ENCODE measurements around the gene HIBADH.

The HIBADH gene

GRCh38 chr7:27546610-27547009 is 116.1 kb downstream of the HIBADH start:
- H3K36me3 Mint-ChIP-seq (ENCODE audit: low read depth), result peaks cover under 1% of the 10 kb centered on the region
- H3K9me3 Mint-ChIP-seq, result no peaks in the 10 kb centered on the region
- no peak overlapping the region for H3K27ac Mint-ChIP-seq
- H3K4me3 Mint-ChIP-seq, result no peak overlapping the region
- no peaks in the 10 kb centered on the region for H3K27me3 Mint-ChIP-seq (ENCODE audit: low read depth)
- no peaks in the 10 kb centered on the region for H3K4me1 Mint-ChIP-seq (ENCODE audit: low read depth)

GRCh38 chr7:27535795-27536194 is 126.9 kb downstream of the HIBADH start:
- Mint-ChIP-seq H3K9me3 (no peaks in the 10 kb centered on the region), H3K27ac (no peak overlapping the region), H3K27me3 (ENCODE audit: low read depth) (no peaks in the 10 kb centered on the region), H3K4me1 (ENCODE audit: low read depth) (no peaks in the 10 kb centered on the region), H3K4me3 (no peak overlapping the region), H3K36me3 (ENCODE audit: low read depth) (no peaks in the 10 kb centered on the region)

GRCh38 chr7:27533652-27534081 is 129.0 kb downstream of the HIBADH start:
- no peaks in the 10 kb centered on the region for H3K4me1 Mint-ChIP-seq (ENCODE audit: low read depth)
- no peaks in the 10 kb centered on the region for H3K9me3 Mint-ChIP-seq
- H3K27ac Mint-ChIP-seq, result no peak overlapping the region
- peaks cover 3% of the 10 kb centered on the region for H3K36me3 Mint-ChIP-seq (ENCODE audit: low read depth)
- no peak overlapping the region for H3K4me3 Mint-ChIP-seq
- H3K27me3 Mint-ChIP-seq (ENCODE audit: low read depth), result no peaks in the 10 kb centered on the region

- no peak overlapping the region for H3K4me3 Mint-ChIP-seq
- peaks cover 3% of the 10 kb centered on the region for H3K36me3 Mint-ChIP-seq (ENCODE audit: low read depth)
- no peaks in the 10 kb centered on the region for H3K4me1 Mint-ChIP-seq (ENCODE audit: low read depth)
- H3K27ac Mint-ChIP-seq, result no peak overlapping the region
- no peaks in the 10 kb centered on the region for H3K9me3 Mint-ChIP-seq
- no peaks in the 10 kb centered on the region for H3K27me3 Mint-ChIP-seq (ENCODE audit: low read depth)
Measured at GRCh38 chr7:27532314-27532713, 130.4 kb downstream of the HIBADH start.

GRCh38 chr7:27527348-27527714 is 135.4 kb downstream of the HIBADH start:
- Mint-ChIP-seq H3K9me3 (no peaks in the 10 kb centered on the region), H3K27me3 (ENCODE audit: low read depth) (no peaks in the 10 kb centered on the region), H3K27ac (no peak overlapping the region), H3K4me3 (no peak overlapping the region), H3K36me3 (ENCODE audit: low read depth) (peaks cover 3% of the 10 kb centered on the region), H3K4me1 (ENCODE audit: low read depth) (no peaks in the 10 kb centered on the region)

- Mint-ChIP-seq H3K27ac (no peak overlapping the region), H3K27me3 (ENCODE audit: low read depth) (no peaks in the 10 kb centered on the region), H3K4me1 (ENCODE audit: low read depth) (no peaks in the 10 kb centered on the region), H3K36me3 (ENCODE audit: low read depth) (peaks cover 3% of the 10 kb centered on the region), H3K9me3 (no peaks in the 10 kb centered on the region), H3K4me3 (no peak overlapping the region)
Measured at GRCh38 chr7:27526611-27527347, 135.9 kb downstream of the HIBADH start.

- no peaks in the 10 kb centered on the region for H3K27me3 Mint-ChIP-seq (ENCODE audit: low read depth)
- no peaks in the 10 kb centered on the region for H3K9me3 Mint-ChIP-seq
- peaks cover 3% of the 10 kb centered on the region for H3K36me3 Mint-ChIP-seq (ENCODE audit: low read depth)
- no peaks in the 10 kb centered on the region for H3K4me1 Mint-ChIP-seq (ENCODE audit: low read depth)
- H3K27ac Mint-ChIP-seq, result no peak overlapping the region
- H3K4me3 Mint-ChIP-seq, result no peak overlapping the region
Measured at GRCh38 chr7:27526131-27526530, 136.6 kb downstream of the HIBADH start.

GRCh38 chr7:27523321-27523720 is 139.4 kb downstream of the HIBADH start:
- no peaks in the 10 kb centered on the region for H3K9me3 Mint-ChIP-seq
- no peak overlapping the region for H3K27ac Mint-ChIP-seq
- H3K36me3 Mint-ChIP-seq (ENCODE audit: low read depth), result no peaks in the 10 kb centered on the region
- H3K27me3 Mint-ChIP-seq (ENCODE audit: low read depth), result no peaks in the 10 kb centered on the region
- H3K4me3 Mint-ChIP-seq, result no peak overlapping the region
- H3K4me1 Mint-ChIP-seq (ENCODE audit: low read depth), result no peaks in the 10 kb centered on the region

- no peaks in the 10 kb centered on the region for H3K27me3 Mint-ChIP-seq (ENCODE audit: low read depth)
Measured at GRCh38 chr7:27522566-27522965, 140.1 kb downstream of the HIBADH start.

GRCh38 chr7:27520815-27521790 is 141.6 kb downstream of the HIBADH start:
- Mint-ChIP-seq H3K36me3 (ENCODE audit: low read depth) (no peaks in the 10 kb centered on the region), H3K4me3 (no peak overlapping the region), H3K9me3 (no peaks in the 10 kb centered on the region), H3K4me1 (ENCODE audit: low read depth) (no peaks in the 10 kb centered on the region), H3K27ac (no peak overlapping the region), H3K27me3 (ENCODE audit: low read depth) (no peaks in the 10 kb centered on the region)

More at GRCh38 chr7:27522566-27522965, 140.1 kb downstream of the HIBADH start:
- no peaks in the 10 kb centered on the region for H3K9me3 Mint-ChIP-seq
- H3K27ac Mint-ChIP-seq, result no peak overlapping the region
- H3K36me3 Mint-ChIP-seq (ENCODE audit: low read depth), result no peaks in the 10 kb centered on the region
- H3K4me1 Mint-ChIP-seq (ENCODE audit: low read depth), result no peaks in the 10 kb centered on the region
- H3K4me3 Mint-ChIP-seq, result no peak overlapping the region

- Mint-ChIP-seq H3K9me3 (no peaks in the 10 kb centered on the region), H3K27ac (no peak overlapping the region), H3K36me3 (ENCODE audit: low read depth) (no peaks in the 10 kb centered on the region), H3K27me3 (ENCODE audit: low read depth) (no peaks in the 10 kb centered on the region), H3K4me1 (ENCODE audit: low read depth) (no peaks in the 10 kb centered on the region), H3K4me3 (no peak overlapping the region)
Measured at GRCh38 chr7:27519793-27520469, 142.8 kb downstream of the HIBADH start.

GRCh38 chr7:27518561-27519350 is 143.9 kb downstream of the HIBADH start:
- Mint-ChIP-seq H3K4me1 (ENCODE audit: low read depth) (no peaks in the 10 kb centered on the region), H3K4me3 (no peak overlapping the region), H3K27me3 (ENCODE audit: low read depth) (no peaks in the 10 kb centered on the region), H3K36me3 (ENCODE audit: low read depth) (no peaks in the 10 kb centered on the region), H3K9me3 (no peaks in the 10 kb centered on the region), H3K27ac (no peak overlapping the region)

- Mint-ChIP-seq H3K27ac (no peak overlapping the region), H3K4me1 (ENCODE audit: low read depth) (no peaks in the 10 kb centered on the region), H3K9me3 (no peaks in the 10 kb centered on the region), H3K36me3 (ENCODE audit: low read depth) (no peaks in the 10 kb centered on the region), H3K27me3 (ENCODE audit: low read depth) (no peaks in the 10 kb centered on the region), H3K4me3 (no peak overlapping the region)
Measured at GRCh38 chr7:27516421-27516820, 146.3 kb downstream of the HIBADH start.

- no peaks in the 10 kb centered on the region for H3K27me3 Mint-ChIP-seq (ENCODE audit: low read depth)
- no peak overlapping the region for H3K27ac Mint-ChIP-seq
- no peak overlapping the region for H3K4me3 Mint-ChIP-seq
- no peaks in the 10 kb centered on the region for H3K4me1 Mint-ChIP-seq (ENCODE audit: low read depth)
- H3K9me3 Mint-ChIP-seq, result no peaks in the 10 kb centered on the region
- H3K36me3 Mint-ChIP-seq (ENCODE audit: low read depth), result no peaks in the 10 kb centered on the region
Measured at GRCh38 chr7:27515933-27516332, 146.8 kb downstream of the HIBADH start.

All from T-helper 1 cell treated with Interleukin-12 subunit alpha and Interleukin-12 subunit beta and Interleukin-4 antibody, amounts not matched to agents 30 μg/mL and 1 μg/mL, for 36 hours (primary cell).